Subcutaneous adipose tissue (tissue), 4 donors: ENCODE data around the gene DNAH8. TPM values are rescaled to one million over a fixed set of nuclear protein-coding genes. Genes with fewer than 3 reads are reported as not detected.

Experiments used
- total RNA-seq, 4 donors: library from RNA; depleted of rRNA; stranded (reverse); fragments of >200 nt; gene quantifications; one replicate each; pipeline ENCODE4 v1.1.0, GENCODE V29; 2016
- TF ChIP-seq, protein P1 (sequence below): fragments of 450-650 bp; IDR thresholded peaks from one replicate; pipeline ENCODE4 v1.5.1; 2016; ENCODE audit warnings: low read depth, mild to moderate bottlenecking, control low read depth, antibody characterized with exemption, moderate library complexity

DNAH8 gene
- total RNA-seq, 4 donors from 2014 or later: not detected

DNA sequence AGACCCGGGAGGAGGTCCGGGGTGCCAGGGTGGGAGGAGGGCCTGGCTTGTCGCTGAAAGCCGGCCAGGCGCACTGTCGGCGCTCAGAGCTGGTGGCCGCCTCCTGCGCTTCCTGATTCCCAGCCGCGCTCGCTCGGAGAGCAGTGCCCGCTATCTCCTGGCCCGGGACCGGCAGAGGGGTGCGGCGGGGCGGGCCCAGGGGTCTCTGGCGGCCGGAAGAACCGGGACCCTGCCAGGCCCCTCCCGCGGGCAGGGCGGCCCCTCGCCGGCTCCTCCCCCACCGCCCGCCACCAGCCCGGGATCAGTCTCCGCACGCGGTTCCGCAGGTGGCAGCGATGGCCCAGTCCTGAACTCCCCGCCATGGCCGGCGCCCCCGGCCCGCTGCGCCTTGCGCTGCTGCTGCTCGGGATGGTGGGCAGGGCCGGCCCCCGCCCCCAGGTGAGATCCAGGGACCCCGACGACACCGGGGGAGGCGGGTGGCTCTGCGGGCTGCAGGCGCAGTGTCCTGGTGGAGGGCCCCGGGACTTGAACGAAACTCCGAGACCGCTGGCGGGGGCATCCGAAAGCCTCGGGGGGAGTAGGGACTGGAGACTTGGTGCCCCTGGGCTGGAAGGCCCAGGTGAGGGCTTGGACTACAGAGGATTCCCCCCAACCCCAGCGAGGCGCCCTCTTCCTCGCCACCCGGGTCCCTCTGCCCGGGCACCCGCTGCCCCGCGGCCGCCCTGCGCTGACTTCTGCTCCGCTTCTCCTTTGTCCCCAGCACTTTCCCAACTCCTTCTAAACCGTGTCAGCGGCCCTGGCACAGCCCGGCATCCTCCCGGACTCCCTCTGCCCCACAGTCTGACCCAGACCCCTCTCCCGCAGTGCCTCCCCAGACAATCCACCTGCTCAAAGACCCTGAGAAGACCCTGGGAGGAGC, 333.6 kb downstream of the DNAH8 start, which contains the start of gene GLP1R:
Gene GLP1R (plus strand): TSS at position 301 of the 919 bp plus-strand sequence. CDS start 60 bp downstream, at position 361.
- TF ChIP-seq, protein P1, sequence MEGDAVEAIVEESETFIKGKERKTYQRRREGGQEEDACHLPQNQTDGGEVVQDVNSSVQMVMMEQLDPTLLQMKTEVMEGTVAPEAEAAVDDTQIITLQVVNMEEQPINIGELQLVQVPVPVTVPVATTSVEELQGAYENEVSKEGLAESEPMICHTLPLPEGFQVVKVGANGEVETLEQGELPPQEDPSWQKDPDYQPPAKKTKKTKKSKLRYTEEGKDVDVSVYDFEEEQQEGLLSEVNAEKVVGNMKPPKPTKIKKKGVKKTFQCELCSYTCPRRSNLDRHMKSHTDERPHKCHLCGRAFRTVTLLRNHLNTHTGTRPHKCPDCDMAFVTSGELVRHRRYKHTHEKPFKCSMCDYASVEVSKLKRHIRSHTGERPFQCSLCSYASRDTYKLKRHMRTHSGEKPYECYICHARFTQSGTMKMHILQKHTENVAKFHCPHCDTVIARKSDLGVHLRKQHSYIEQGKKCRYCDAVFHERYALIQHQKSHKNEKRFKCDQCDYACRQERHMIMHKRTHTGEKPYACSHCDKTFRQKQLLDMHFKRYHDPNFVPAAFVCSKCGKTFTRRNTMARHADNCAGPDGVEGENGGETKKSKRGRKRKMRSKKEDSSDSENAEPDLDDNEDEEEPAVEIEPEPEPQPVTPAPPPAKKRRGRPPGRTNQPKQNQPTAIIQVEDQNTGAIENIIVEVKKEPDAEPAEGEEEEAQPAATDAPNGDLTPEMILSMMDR: no peak

DNA sequence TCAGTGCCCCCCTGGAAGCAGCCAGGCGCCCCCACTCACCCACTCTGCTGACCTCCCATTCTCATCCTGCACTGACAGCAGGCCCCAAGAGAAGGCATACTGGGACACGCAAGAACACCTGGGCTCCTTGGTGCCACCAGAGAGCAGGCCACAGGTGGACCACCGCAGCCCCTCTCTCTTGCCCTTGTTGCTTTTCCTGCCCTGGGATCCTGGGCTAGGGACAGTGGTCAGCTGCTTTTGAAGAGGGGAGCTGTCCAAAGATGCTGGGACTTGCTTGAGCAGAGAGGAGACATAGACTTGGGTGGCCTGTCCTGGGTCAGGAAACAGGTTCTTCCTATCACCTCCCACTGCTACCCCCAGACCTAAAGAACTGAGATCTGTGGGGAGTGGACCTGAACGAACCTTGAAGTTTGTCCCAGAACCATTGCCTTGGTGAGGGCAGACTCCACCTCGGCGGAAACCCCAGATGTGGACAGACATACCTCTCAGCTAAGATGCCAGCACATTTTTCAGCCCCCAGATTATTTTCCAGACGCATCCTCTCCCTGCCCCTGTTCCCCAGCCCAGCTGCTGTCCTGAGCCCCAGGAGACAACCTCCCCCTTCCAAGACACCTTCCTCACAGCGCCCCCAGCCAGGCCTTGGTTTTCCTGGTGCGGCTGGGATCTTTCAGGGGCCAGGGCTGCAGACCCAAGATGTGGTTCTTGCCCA, 334.6 kb downstream of the DNAH8 start:
- TF ChIP-seq, protein P1: no peak

DNA sequence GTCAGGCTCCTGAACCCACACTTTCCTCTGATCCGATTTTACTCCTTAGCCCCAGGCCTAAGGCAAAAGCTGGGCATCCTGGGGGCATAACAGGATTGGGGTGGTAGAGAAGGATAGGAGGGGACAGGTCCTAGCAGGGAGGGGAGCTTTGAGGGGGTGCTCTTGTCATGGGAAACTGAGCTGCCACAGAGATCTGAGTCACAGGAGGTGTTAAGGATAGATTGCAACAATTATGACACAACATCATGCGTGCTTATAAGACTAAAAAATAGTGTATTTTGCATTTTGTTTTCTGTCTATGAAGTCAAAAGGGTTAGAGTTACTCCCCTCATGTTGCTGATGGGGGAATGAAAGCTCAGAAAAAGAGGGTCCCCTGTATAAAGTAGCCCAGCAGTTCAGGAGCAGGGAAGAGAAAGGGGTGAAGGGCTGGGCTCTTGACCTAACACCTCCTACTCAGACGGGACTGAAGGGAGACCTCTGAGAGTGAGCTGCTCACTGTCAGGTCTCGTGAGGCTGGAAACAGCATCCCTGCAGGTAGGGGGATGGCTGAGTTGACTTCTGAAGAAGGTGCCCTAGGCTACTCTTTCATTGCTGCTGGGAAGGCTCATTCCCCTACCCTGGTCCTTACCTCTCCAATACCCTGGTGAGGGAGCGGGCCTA, 335.5 kb downstream of the DNAH8 start:
- TF ChIP-seq, protein P1: no peak

DNA sequence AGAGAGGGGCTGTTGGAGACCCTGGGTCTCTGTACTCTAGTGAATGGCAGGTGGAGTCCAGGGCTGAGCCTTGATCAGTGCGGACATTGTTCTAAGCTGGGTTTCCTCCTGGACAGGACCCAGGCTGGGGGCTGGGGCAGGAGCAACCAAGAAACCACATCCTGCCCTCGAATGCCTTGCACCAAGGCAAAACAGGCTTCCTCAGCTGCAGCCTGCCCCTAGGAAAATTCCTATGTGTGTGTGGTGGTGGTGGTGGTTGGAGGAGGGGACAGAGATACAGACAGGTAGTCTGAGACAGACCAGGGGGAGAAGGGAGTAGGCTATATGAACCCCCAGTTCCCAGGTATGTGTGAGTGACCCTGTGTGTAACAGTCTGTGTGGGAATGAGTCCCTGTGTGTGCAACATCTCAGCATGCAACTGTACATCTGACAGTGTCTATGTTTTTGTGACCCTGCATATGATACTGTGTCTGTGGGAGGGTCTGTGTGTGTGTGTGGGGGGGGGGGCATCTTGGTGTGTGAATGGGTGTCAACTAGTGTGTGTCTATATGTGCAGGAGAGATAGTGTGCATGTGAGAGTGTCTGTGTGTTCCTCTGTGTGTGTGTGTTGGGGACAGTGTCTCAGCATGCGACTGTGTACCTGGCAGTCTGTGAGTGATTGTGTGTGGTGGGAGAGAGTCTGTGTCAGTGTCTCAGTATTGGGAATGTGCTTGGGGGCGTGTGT, 336.4 kb downstream of the DNAH8 start:
- TF ChIP-seq, protein P1: no peak

DNA sequence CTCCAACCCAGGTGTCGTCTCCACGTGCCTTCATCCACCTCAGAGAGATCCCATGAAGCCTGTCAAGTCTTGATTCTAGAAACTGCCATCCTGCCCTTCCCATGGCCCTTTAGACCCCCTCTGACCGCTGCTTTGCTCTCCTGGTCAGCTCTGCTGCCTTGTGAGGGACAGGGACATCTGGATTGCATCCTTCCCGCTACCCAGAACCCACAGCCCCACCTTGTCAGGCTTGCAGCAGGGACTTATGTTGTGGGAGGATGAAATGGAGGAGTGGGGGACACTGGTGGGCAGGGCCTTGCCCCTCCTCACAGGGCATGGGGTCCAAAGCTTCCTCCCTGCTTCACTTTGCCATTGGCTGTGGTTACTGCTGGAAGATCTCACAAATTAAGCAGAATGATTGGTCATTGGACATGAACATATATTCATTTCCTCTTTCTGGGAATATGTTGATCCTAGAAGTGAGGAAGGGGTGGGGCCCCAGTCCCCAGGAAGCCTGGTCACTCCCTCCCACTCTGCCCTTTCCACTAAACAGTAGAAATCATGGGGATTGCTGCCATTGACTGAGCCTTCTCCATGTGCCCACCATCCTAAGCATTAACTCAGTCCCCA, 338.0 kb downstream of the DNAH8 start:
- TF ChIP-seq, protein P1: no peak

DNA sequence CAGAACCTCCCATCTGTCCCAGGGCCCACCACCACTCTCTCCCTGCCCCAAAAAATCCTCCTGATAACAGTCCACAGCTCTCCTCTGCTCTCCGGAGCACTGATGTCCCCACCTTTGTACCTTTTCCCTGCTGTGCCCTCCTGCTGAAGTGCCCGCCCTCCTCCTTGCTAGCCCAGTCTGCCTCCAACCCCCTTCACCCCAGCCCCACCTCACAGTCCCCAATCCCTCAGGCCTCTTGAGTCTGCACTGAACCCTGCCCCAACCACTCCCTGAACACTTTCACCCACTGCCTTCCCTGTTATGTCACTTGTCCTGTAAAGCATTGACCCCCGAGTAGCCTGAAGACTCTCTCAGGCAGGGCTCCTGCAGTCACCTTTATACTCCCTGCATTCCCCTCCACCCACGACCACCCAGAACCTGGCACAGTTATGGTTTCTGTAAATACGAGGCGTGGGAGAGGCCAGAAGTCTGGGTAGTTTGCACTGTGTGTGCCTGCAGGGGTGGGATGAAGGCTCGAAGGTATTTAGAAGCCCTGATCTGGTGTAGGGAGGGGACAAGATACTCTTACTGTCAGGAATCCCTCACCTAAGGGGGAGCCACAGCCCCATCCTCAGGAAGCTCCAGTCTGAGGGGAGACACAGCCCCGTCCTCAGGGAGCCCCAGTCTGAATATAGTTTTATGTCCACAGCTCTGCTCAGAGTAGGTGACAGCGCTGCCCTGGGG, 338.9 kb downstream of the DNAH8 start:
- TF ChIP-seq, protein P1: no peak
